HG03139 (cell line): ENCODE measurements around the gene RSPH1.
A peak's percentile ranks its signal among the peaks of the same experiment; 100 is the strongest.

Experiments used
- ATAC-seq: cut with Tn5 transposase; IDR thresholded peaks from one replicate; pipeline ENCODE4 v1.9.1; 2021; ENCODE audit not compliant: unreplicated experiment

Gene RSPH1

DNA sequence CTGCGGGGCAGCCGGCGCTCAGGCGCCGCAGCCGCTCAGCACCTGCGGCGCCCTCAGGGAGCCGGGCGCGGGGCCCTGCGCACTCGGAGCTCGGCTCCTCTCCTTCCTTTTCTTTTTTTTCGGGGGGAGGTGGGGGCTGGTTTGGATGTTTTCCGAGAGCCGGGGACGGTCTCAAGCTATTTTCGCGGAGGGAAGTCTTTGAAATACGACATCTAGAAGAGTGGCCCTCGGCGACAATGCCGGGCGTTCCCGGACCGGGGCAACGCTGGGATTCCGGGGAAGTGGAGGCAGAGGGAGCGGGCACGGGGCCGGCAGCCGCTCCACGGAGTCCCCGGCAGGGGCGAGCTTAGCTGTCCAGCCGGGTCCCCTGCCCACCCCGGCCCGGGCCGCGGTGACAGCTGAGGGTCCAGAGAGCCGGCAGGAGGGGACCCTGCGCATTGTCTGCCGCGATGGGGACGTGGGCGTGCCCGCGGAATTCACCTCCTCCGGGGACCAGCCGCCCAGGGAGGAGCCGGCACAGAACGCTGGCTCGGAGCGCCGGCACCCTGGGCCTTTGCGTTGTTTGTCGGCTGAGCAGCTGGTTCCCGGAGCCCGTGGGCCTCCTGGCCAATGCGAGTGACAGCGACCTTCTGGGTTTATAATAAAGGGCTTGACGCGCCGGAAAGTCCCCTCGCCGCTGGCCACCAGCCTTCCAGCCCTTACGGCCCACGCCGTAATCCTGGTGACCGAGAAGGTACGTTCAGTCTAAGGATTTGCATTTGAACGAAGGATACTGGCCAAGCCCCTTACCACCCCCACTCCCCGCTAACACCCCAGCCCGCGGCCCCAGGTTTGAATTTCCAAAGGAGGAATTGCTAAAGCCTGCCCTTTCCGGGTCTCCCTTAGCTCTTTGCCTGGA lies 18.2 kb upstream of the RSPH1 start:
- peak; percentile 44 for ATAC-seq

DNA sequence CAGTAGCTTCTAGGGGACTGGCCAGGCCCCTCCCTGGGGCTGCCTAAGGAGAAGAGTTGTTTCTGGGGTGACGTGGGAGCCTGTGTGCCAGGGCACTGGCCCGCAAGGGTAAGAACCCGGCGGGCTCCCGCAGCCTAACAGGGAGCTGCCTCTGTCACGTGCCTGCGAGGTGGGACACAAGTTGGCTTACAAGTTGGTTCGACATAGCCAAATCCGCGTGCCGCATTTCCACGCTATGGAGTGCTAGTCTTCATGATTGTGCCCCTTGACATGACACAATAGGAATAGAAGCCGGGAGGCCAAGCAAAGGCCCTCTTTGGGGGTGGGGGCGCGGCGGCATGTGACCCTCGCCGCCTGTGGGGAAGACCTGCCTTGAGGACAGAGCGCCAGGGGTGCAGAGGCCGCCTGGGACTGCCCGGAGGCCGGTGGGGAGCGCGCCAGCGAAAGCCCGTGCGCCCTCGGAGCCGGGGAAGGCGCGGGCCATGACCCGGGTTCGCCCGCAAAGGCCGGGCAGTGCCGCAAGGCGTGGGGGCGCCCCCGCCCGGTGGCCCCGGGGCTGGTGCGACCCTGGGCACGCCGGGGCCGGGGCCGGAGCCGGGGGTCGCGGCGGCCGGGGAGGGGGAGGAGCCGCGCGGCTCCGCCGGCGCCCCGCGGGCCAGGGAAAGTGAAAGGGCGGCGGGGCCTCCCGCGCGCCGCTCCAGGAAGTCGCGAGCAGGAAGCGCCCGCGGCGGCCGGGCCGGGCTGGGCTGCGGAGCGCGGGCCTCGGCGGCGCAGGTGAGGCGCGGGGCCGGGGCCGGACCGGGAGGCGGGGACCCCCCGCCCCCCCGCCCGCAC lies 17.3 kb upstream of the RSPH1 start, which contains the start of gene SLC37A1:
SLC37A1 (plus strand) TSS at position 702 of the 834 bp plus-strand sequence. CDS start 4,603 bp downstream, outside the sequence.
- ATAC-seq, result peak; percentile 46

DNA sequence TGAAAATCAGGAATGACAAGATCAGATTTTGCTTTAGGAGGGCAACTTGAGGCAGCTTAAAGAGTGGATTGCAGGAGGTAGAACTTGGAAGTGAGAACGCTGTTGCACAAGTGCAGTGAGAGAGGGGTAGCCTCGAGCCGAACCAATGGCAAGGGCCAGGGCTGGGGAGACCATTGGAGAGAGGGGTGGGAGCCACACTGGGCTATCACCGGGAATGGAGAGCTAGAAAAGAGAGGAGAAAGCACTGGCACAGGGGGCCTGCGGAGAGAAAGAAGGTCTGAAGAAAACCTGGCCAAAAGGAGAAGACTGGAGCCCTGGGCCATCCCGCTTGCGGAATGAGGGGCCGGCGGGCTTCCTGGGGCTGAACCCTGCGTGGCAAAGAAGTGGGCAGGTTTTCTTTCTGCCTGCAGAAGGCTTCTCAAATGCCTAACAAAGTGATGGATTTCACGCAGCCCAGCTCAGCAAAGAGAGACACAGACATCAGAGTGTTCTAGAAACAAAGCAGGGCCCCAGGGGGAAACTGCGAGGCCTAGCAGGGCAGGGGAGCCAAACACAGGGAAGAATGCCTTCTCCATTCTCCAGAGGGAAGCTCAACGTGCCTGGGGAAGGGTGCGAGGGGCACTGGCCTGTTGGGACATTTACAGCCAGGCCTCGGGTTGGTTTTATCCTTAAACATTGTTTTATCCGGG lies 16.5 kb upstream of the RSPH1 start:
- ATAC-seq, result no peak

DNA sequence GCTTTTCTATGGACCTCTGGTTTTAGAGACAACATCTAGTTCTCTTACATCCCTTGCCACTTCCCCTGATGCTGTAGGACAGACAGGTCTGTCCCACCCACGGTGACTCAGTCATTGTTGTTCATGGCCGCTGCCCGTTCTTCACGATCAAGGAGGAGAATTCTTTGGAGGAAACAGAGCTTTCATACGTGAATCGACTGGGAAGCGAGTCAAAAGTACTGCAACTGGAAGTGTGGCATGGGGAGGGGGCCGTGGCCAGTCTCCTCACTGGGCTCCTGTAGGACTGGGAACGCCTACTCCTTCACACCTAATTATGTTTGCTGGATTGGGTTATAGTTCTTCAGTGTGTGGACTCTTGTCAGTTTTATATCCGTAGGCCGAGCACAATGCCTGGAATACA lies 13.2 kb upstream of the RSPH1 start:
- no peak for ATAC-seq

DNA sequence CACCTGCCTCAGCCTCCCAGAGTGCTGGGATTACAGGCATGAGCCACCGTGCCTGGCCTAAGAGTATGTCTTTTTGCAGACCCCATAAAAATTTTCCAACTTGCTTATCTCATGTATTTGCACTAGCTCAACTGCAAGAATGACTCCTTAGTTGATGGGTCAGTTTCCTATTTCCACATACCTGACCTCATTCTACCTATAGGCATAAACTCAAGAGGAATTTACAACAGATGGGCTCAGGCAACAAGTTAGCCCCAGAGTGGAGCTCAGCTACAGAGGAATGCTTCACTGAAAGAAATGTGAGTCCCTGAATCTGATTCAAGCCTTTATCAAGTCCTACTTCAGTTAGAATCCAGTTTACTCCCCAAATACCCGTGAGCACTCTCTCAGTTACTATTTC lies 12.3 kb upstream of the RSPH1 start:
- ATAC-seq, result no peak

DNA sequence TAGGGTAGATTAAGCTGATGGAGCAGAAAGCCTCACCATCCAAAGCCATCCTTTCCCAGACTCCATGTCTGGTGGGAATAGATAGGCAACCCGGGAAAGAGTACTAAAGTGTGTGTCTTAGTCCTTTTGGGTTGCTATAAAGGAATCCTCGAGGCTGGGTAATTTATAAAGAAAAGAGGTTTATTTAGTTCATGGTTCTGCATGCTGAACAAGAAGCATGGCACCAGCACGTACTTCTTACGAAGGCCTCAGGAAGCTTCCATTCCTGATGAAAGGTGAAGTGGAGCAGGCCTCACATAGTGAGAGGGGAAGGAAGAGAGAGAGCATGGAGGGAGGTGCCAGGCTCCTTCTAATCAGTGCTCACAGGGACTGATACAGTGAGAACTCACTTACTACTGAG lies 11.4 kb upstream of the RSPH1 start:
- ATAC-seq, result no peak

DNA sequence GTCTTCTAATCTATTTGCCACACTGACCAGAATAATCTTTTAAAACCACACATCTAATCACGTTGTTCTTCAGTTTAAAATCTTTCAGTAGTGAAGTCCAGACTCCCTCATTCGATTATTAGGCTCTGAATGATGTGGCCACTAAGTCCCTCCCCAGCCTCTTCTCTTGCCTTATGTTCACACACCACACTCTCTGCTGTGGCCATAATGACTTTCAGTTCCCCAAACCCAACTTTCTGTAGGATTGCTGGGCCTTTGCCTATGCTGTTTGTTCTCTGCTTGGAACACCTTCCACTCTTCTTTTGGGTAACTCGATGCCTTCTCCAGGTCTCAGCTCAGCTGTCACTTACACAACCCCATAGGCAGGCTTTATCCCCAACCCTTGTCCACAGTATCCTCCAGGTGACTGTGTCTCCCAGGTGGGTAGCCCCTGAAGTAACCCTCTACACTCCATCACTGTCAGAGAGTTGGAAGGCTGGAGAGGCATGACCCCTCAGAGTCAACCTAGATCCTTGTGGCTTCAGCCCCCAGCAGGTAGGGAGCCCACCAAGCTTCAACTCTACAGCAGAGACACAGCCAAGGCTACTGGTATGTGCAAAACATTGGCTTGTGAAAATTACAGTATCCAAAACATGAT lies 9.2 kb upstream of the RSPH1 start:
- ATAC-seq, result peak; percentile 85

DNA sequence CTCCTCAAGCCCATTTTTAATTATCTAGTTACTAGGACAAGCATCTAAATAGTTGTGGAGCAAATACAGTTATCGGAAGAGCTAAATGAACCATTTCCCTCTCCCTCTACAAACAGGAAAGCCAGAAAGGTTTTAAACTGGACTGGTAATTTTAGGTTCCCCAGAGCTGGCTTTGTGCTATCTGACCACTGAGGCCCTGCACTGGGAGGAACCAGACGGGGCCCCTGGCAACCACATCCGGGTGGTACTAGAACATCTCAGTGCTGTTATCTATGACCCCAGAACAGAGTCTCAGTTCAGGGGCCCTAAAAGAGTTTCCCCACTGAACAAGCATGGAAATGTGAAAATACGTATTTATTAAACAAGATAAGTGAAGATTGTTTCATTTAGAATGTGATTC lies 7.7 kb upstream of the RSPH1 start:
- no peak for ATAC-seq

DNA sequence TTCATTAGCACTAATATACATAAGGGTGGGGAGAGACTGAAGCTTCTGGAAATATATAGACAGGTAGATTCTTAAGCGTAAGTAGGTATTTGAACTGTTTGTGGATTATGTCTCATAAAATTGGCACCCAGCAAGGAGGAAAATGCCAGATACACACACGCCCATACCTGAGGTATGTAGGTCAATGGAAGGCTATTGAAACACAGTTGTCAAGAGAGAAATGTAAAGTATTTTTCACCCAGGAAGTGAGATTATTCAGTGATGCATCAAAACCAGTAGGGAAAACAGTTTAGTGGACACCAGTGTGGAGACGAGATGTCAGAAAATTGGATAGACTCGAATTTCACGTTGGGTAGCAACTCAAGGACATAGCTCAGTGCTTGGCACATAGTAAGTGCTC lies 4.7 kb upstream of the RSPH1 start:
- ATAC-seq, result no peak

DNA sequence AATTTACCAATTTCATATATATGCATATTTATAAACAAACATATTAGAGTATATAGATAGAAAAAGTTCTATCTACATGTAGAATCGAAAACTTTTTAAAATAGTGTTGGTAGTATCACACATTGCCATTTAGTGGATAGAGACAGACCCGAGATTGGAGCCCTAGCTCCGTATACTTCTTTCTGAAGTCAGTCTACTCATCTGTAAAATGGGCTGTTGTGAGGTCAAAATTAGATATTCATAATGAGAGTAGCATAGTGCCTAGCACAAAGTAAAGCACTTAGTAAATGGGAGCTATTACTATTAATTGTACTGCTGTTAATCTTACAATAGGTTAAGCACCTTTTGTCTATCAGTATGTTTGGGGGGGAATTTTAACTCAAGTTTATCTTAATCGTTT lies 4.2 kb upstream of the RSPH1 start:
- no peak for ATAC-seq

DNA sequence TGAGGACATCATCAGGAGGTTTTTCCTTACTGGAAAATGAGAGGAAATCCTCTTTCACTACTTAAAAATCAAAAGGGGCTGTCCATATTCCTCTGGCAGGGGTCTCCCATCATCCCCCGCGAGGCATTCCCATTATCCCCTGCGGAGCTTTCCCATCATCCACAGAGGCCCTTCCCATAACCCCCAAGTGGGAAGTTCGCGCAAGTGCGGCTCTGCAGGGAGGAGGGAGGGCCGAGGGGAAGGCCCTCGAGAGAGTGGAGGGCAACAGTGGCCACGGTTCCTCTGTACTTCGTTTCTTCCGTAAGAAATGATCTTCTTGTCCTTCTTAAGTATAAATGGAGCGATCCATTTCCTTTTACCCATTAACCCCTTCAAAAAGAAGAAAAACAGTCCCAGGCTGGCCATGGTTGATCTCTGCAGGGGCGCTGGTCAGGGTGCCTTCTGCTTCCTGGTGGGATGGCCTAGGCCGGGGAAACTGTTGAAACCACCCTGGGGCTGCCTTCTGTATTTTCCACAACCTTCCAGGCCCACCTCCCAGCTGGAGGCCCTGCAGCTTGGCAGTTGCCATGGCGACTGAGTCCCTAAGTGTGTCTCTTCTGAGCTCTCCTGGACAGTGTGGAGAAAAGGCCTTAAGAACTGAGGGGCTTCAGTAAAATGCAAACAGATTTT lies 3.6 kb upstream of the RSPH1 start:
- no peak for ATAC-seq

DNA sequence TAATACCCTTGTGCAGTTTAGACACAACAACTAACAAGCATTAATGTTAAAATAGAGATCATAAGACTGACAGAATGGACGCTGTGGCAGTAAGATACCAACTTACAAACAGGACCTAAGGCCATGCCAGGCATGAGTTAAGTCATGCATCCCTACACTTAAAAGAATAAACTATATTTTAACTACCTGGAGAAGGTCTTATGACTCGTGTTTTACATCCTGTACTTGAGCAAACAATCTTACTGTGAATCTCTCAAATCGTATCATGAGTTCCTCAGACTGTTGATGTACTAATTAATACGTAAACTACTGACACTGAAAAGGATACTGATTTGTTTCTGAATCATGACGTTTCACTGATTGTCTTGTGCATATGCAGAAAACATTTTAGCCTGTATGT lies 2.0 kb upstream of the RSPH1 start:
- no peak for ATAC-seq

DNA sequence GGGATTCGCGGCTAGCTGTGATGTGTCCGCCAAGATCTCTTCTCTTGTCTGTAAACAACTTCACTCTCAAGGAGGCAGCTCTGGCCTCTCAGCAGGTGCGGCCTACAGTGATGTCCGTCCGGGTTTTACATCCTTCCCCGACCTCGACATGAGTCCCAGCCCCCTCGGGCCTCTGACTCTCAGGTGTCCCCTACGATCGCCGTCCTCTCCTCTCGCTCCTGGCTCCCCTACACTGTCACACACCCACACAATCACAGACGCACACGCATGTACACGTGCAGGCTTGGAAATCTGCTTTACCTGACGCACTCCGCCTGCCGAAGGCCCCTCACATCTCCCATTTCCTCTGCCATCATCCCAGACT lies 797 bp upstream of the RSPH1 start:
- ATAC-seq, result no peak

DNA sequence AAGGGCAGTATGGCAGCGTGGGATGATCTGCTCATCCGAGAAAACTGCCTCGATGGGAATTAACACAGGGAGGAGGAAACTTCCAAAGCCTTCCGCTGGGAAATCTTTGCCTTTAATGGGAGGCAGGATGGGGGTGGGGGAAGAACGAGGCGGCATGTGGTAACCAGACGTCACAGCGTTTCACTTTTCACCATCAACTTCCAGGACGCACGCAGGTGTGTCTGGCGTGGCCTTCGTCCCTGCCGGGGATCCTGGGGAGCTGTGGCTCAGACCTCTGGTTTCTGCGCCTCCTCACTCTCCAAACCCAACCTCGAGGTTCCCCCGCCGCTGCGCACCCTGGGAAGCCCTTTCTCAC lies 282 bp downstream of the RSPH1 start:
- peak; percentile 1 for ATAC-seq

DNA sequence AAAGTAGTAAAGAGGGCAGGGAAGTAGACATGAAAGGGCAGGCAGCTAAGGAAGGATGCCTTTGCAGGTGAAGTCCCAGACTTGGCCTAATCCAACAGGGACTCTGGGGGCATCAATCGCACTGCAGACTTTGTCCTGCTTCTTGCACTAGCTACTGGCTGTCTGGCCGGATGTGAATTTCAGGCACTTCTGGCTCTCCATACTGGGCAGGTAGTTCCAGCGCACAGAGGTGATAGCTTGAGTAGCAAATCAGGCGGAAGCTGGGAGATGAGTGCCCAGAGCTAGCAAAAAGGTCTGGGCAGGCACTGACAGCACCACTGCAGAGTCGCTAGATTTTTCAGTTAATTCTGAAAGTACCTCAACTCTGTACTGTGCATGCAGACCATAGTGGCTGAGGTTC lies 997 bp downstream of the RSPH1 start:
- no peak for ATAC-seq

DNA sequence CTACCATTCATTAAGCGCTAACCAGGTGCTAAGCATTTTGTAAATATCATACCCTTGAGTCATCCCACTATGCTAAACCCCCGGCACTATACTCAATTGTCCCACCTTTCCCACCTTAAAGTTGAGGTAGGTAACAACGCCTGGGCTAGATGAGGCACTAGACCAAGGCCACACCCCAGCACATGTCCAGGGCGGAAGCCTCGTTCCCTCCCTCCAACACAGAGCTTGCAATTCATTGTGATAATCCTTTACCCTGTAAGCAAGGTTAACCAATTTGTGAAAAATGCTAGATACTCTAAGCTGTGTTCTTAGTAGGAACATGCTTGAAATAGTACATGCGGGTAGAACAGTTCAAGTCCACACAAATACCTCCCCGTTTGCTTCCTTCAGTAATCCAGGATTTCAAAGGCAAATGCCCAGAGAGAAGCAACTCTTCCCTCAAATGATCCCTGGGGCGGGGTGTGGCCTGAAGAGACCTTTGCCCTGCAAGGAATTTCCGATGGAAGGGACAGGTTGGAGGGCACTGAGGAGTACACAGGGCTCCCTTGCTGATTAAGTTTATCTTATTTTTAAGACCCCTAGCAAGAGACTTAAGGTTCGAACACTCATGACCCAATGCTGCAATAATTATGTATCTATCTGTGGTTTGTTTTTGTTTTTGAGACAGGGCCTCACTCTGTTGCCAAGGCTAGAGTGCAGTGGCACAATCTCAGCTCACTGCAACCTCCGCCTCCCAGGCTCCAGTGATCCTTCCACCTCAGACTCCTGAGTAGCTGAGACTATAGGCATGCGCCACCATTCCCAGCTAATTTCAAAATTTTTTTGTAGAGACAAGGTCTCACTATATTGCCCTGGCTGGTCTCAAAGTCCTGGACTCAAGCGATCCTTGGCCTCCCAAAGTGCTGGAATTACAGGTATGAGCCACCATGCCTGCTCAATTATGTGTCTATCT lies 2.6 kb downstream of the RSPH1 start:
- ATAC-seq, result no peak

DNA sequence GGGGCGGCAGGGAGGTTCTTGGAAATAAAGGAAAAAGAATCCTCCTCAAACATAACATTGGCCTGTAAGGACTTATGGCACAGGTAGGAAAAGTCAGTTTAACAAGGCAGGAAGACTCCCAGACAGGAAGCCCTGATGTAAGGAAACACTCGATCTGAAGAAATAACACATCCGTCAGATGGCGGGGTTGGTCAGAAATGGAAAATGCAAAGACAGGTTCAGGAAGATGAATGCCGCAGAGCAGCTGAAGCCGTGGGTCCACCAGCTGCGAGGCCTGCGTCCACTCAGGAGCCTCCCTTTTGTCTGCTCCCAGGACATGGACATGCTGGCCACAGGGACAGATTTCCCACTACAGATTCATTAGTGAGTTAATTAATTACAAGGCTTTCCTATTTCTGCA lies 3.8 kb downstream of the RSPH1 start:
- ATAC-seq, result no peak

DNA sequence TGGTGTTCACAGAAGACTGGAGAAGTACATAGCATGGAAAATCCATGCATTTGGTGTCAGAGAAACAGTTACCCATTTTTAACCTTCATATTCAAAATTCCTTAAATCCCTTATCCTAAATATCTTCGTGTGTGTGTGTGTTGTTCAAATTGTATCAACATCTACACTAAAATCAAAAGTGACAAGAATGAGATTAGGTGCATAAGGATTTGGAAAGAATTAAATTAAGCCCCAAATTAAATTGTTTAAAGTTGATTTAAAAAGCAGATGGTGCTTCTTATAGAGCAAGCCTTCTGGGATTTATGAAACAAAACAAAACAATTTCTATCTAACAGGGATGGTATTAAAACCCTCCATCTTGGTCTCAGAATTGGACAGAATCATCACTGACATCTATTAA lies 4.7 kb downstream of the RSPH1 start:
- ATAC-seq, result no peak

DNA sequence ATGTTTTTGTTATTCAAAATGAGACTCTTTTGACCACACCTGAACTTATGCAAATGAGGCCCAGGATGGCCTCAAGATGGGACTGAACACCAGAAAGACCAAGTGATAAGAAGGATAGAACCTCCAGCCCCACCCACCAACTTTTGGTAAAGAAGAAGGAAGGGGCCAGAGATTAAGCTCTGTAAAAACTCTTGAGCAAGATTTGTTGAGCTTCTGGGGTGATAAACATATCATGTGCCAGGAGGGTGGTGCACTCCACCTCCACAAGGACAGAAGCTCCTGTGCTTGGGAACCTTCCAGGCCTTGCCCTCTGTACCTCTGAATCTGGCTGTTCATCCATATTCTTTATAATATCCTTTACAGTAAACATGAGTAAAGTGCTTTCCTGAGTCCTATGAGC lies 5.3 kb downstream of the RSPH1 start:
- no peak for ATAC-seq

DNA sequence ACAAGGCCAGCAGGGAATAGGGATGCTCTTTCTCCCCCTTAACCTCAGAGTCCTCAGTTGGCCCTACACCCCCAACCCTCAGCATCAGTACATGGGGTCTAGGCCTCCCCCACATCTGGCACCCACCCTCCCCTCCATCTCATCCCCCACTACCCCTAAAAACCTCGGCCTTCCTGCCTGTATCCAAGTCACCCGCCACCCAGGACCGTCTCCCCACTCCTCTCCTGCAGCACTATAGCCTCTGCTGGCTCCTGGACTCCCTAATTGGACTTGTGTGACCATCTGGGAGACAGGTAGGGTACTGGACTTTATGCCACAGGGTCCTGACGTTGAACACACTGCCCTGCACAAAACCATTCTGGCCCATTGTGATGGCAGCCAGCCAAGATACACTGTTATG lies 6.0 kb downstream of the RSPH1 start:
- ATAC-seq, result no peak
